ENCODE data around the gene ATXN2L.
"Not testable (repeated sequence)": the region's sequence is repeated elsewhere in the genome, so short reads cannot be mapped to it uniquely, and the experiment has no call there.

The ATXN2L gene

DNA sequence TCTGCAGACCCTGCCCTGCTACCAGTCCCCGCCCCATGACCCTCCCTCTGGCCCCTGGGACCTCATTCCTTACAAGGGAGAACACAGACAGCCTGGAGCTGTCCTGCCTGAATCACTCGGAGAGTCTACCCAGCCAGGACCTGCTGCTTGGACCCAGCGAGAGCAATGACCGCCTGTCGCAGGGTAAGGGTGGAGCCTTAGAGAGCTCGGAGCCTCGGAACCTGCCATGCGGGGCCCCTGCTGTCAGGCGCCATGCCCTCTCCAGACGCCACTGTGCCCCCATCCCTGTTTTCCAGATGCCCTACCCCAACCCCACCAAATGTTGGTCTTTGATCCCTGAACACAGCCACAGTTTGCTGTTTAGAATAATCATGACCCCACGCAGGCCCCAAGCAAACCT is 46.4 kb downstream of the ATXN2L start:
- DNase-seq (ENCODE audit: low read depth): no peak

DNA sequence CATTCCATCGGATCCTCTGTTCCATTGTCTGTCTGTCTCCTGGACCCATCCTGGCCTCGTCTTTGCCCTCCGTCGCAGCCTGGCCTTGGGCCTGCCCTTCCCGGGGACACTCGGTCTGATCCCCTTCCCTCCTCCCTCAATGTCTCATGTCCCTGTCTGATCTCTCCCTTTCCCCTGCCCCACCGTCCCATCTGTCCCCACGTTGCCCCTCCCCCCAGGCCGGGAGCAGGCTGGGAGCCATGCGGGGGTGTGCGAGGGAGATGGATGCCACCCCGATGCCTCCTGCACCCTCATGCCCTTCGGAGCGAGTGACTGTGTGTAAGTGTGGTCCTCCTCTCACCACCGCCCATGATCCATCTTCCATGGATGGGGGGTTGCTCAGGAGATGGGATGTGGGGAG is 50.2 kb downstream of the ATXN2L start:
- no peak for DNase-seq (ENCODE audit: low read depth)

DNA sequence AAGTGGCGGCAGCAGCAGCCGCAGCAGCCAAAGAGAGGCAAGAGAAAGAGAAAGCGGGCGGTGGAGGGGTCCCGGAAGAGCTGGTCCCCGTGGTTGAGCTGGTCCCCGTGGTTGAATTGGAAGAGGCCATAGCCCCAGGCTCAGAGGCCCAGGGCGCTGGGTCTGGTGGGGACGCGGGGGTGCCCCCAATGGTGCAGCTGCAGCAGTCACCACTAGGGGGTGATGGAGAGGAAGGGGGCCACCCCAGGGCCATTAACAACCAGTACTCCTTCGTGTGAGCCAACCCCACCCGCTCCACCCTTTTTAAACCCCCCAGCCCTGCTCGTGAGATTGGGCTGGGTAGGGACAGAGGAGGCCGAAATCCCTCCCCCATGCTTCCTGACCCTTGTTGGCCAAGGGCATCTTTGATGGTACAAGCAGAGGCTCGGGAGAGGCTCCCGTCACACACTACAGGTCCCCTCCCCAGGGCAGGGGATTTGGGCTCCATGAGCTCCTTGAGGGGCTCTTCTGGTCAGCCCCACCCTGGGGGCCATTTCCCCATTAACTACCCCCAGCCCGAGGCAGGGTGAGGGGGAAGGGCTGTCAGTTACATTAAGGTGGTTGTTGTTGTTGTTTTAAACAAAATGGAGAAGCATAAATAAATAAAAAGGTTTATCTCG is 50.9 kb downstream of the ATXN2L start:
- DNase-seq (ENCODE audit: low read depth): no peak

DNA sequence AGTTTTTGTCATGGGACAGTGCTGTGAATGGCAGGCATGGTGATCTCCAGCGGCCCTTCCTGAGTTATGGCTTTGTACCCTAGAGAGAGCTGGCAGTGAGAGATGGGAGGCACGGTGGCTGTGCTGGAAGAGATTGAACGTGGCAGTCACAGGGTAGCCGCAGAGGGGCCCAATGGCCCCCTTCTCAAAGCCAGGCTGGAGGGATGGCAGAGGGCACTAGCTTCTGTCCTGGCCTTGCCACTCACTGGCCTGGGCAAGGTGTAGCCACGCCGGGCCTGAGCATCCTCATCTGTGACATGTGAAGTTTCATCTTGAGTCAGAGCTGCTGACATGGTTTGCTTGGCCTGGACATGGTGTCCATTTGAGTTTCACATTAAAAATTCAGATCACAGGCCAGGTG is 51.6 kb downstream of the ATXN2L start:
- DNase-seq (ENCODE audit: low read depth): no peak

DNA sequence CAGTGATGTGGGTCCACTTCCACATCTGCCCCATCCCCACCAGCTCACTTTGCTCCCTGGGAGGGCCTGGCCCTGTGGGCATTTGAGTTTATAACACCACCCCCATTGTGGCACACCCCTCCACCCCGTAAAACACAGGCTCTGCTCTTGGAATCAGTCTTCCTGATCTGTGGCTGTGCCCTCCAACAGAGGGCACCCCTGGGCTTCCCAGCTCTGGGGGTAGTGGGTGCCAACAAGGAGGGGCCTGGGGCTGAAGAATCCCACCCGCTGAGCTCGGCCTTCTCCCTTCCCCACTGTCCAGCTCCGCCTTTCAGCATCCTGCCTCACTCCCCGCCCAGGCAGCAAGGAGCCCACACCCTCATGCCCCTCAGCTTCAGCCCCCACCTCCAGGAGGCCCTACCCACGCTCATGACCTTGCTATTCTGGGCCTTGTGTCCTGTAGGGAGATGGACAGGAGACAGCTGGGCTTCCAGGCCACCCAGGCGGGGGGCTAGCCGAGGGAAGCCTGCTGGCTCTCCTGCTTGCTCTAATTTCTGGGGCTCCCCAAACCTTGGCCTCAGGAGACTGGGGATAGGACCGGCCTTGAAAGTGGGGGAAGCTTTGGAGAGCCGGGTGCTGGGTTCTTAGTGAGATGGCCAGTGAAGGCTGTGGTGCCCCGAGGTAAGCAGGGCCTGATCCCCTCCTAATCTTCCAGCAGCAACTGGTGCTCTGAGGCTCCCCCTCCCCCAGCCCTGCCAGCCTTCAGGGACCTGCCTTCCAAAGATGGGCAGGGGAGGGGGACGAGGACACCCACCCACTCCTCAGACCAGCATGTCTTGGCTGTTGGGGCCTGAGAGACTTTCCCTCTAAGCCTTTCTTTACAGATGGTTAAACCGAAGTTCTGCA is 52.6 kb downstream of the ATXN2L start:
- DNase-seq (ENCODE audit: low read depth): no peak

DNA sequence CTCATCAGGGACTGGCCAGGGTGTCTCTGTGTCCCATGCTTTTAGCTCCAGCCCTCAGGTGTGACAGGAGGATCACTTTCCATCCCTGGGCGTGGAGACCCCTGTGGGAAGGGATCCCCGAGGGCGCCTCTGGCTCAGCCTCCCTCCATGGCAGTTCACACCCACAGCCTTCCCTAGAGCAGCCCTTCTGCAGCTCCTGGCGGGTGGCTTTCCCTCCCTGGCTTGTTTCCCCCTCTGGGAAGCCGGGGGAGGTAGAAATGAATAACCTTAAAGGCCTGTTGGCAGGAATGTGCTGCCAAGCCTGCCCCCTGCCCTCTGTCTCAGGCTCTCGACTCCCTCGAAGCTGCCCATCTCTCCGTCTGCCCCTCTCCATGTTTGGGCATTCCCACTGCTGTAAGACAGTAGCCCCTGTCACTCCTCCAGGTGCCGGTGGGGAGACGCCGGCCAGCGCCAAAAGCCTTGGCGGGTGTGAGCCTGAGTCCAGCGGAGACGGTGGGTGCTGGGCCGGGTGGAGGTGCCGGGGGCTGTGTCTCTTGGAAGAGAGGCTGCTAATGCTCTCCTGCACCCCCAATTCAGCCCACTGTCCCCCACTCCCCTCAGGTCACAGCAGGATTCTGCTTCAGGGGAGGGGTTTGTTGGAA is 53.3 kb downstream of the ATXN2L start:
- no peak for DNase-seq (ENCODE audit: low read depth)

DNA sequence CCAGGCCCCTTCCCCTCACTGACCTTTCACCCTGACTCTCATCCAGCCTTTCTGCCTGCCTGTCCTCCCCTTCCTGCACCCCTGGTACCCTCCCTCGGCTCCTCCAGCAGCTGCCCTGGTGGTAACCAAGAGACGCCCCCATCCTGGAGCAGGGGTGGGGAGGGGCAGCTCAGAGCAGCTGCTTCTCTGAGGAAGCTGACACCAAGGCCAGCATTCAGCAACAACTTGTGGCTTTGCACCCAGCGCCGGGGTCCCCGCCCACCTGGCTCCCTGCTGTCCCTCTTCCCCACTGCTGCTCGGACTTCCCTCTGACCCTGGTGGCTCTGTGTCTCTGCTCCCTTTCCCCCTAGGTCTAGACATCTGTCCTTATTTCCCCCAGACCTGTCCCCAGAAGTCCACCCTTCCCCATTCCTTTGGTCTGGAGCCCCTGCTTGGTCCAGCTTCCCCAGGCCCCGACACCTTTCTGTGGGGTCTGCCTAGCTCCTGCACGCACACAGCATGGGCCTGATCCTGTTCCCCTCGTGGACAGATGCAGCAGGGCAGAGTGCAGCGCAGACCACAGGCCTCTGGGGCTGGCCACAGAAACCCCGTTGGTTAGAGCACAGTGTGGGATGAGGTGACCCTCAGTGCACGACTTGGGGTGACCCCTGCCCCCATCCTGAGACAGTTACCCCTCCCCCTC is 54.3 kb downstream of the ATXN2L start:
- DNase-seq (ENCODE audit: low read depth): no peak

DNA sequence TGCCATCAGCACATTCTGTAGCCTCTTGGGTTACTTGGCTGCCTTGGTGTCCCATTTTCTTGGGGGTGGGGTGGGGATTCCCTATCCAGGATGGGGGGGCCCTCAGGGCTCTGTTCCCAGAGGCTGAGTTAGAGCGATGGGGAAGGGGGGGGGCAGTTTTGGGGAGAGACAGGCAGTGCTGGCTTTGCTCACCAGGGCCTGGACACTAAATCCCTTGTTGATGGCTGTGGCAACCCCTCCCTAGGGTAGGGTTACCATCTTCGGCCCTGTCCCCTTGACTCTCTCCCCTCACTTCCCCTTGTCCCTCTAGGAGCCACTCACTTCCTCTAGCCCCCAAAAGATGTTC is 54.8 kb downstream of the ATXN2L start:
- no peak for DNase-seq (ENCODE audit: low read depth)

DNA sequence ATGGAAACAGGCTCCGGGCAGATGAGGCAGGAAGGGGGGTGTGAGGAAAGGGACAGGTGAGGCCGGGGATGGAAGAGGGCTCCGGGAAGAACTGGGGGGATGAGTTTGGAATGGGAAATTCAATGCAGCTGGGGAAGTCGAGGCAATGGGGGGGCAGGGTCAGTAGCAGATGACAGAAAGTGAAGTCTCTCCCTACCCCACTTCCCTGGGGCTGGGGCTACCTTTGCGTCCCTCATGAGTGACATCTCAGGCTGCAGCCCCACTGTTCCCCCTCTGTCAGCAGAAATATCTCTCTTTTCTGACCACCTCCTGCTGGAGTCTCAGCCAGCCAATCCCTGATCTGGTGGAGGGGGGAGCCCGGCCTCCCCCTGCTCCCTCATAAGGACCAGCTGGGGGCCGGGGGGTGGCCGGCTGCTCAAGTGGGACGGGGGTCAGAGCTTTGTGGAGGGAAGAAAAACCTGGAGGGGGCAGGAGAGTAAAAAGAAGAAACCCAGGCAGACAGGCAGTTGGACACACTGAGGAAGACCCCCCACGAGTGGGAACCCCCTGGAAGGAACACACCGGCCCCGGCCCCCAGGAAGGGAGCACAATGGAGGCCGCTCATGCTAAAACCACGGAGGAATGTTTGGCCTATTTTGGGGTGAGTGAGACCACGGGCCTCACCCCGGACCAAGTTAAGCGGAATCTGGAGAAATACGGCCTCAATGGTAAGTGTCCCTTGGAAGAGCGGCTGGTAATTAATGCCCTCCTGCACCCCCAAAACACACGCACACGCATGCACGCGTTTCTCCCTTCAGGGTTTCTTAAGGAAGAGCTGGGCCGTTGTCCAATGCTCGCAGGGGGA is 55.5 kb downstream of the ATXN2L start, which contains the start of gene ATP2A1:
ATP2A1 (plus strand) TSS at position 406 of the 844 bp plus-strand sequence; CDS start at position 590, 184 bp downstream.
- DNase-seq (ENCODE audit: low read depth): no peak

DNA sequence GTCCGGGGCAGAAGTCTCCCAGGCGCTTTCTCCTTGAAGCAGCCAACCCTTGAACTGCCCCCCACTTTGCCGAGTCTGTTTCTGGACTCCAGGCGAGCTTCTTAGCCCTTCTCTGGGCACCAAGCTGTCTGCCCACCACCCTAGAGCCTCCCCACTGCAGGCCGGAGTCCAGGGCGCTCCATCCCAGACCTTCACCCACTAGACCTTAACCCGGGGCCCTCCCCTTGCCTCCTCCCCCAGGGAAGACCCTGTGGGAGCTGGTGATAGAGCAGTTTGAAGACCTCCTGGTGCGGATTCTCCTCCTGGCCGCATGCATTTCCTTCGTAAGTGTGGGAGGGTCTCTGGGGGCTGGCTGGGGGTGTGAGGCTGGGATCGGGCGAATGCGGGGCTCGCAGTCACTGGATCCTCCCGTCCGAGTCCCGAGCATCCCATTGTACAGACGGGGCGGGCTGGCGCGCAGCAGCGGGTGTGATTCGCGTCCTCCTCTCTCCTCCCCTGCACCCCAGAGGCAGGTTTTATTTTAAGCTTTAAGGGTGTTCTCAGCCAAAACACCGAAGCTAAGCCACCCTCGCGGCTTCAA is 56.6 kb downstream of the ATXN2L start:
- DNase-seq (ENCODE audit: low read depth): no peak

DNA sequence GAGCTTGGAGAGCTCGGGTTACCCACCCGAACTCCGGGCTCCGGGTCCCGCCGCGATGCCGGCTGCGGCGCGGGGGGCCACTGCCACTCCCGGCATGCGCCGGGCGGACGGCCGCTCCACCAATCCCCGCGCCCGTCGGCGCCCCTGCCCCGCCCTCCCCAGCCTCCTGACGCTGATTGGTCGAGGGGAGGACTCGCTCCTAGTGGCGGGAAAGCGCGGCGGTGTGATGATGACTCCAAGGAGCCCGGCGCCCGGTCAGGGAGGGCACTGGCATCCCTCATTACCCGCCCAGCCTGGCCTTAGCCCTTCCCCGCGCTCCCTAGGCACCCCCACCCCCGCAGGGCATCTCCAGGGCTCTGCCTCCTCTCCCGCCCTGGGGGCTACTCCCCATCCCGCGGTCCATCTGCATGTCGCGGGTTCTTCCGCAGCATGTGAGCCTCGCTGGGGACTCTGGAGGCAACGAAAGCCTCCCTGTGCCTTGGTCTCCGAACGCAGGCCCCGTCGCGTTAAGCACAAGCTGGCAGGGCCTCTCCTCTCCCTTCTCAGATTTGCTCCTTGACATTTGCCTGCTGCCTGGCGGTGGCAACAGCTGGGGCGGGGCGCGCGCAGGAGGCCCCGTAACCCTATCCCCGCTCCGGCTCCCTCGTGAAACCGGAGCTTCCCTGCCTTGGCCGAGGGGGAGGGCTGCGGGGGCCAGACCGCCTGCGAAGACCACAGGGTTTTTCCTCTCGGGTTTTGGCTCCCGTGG is 57.2 kb downstream of the ATXN2L start:
- DNase-seq (ENCODE audit: low read depth): peak; percentile 76

DNA sequence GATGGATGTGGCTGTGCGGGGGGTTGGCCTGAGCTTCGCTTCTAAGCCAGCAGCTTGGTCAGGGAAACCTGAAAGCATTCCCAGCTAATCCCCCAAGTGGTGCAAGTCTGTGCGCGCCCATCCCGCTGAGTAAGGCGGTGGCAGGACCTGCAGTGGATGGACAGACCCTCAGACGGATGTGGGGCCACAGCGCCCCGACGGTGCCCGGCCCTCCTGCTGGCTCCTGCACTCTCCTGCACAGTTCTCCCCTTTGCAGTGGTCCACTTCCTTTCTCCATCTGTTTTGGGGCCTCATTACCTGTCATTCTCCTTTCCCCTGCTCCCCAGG is 57.8 kb downstream of the ATXN2L start:
- no peak for DNase-seq (ENCODE audit: low read depth)

DNA sequence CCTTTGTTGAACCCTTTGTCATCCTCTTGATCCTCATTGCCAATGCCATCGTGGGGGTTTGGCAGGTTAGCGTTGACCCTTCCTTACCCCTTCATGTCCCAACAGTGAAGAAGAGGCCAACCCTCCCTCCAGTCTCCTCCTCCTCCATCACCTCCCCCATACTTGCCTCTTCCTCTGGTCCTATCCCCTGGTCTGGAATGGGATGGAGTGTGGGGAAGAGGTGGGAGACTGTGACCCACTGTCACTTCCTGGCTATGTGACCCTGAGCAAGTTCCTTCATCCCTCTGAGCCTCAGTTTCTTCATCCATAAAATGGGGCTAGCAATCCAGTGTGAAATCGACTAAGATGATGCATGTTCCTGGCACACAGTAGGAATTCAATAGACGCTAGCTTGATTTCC is 58.2 kb downstream of the ATXN2L start:
- DNase-seq (ENCODE audit: low read depth): no peak

DNA sequence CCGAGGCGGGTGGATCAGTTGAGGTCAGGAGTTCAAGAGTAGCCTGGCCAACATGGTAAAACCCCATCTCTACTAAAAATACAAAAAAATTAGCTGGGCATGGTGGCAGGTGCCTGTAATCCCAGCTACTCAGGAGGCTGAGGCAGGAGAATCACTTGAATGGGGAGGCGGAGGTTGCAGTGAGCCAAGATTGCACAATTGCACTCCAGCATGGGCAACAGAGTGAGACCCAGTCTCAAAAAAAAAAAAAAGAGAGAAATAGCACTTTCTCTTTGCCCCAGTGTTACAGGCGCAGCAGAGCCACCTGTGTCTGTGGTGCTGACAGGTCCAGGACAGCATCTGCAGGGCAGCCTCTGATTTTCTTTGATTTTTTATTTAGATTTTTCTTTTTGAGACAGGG is 58.8 kb downstream of the ATXN2L start:
- DNase-seq (ENCODE audit: low read depth): not testable (repeated sequence)

DNA sequence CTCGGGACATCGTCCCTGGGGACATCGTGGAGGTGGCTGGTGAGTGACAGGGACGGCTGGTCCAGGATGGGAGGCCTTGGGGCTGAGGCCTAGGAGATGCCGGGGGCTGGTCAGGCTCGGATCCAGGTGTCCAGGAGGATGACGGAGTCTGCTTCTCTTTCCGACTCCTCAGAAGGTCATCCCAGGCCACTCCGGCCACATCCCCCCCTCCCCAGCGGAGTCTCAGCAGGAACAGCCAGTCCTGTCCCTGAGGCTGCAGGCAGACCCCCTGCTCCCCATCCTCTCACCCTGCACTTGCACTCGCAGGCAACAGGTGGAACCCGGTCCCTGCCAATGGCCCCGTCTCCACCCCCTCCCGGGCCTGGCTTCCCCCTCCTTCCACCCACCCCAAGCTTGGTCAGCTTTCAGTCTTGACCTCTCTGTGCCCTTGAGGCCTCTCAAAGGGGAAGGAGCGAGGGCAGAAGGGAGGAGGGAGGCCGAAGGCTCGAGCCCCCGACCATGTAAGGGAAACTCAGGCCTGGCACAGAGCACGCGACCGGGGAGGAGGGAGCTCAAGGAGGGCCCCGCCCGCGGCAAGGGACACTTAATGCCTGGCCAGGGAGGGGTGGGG is 59.9 kb downstream of the ATXN2L start:
- DNase-seq (ENCODE audit: low read depth): no peak

DNA sequence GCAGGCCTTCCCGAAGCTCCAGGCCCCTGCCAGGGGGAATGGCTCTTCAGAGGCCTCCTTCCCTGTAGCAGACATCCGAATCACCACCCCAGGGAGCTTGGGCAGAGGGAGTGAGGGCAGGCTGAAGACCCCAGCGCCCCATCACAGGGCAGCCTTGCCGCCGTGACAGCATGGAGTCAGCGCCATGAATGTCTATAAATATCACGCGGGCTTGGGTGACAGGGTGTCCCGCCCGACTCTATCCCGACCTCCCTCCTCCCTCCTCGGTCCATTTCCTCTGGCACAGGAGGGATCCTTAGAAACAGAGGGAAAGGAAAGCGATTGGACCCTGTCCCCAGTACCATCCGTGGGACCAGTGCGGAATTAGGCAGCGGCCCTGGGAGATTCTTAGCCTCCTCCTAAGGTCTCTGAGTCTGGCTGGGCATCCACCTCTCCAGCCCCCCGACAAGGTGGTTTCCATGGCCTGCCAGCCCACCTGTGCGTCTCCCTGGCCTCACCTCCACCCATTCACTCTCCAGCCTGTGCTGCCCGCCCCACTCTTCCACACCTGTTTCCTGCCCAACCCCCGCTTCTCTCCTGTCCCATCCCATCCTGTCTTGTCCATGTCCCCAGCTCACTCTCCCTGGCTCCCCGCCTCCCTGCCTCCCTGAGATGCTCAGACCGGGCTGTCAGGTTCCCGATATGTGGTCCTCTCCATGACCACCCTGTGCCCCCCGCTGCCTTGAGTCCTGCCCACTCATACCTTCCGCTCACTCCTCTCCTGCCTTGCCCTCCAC is 60.6 kb downstream of the ATXN2L start:
- DNase-seq (ENCODE audit: low read depth): no peak

DNA sequence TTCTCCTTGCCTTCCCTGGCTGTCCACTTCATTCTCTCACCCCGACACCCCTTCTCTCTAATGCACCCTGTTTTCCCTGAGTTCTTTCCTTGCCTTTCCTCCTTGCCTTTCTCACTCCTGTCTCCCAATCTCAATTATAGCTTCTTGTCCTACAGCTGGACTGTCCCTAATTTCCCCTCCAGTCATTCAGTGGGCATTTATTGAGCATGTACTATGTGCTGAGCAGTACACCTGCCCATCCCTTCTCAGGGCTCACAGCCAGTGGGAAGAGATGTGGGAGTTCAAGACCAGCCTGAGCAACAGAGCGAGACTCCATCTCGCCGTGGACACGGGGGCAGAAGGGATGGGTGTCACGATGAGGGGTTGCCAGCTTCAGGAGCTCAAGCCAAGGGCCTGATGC is 61.2 kb downstream of the ATXN2L start:
- DNase-seq (ENCODE audit: low read depth): no peak

All from stromal cell of bone marrow (primary cell).